Umbilical cord (tissue), 2 donors: ENCODE results near the gene FERMT1. TPM values are rescaled to one million over a fixed set of nuclear protein-coding genes. Genes with fewer than 3 reads are reported as not detected.
"Not testable (repeated sequence)": the region's sequence is repeated elsewhere in the genome, so short reads cannot be mapped to it uniquely, and the experiment has no call there.

Experiments
- DNase-seq: peaks from one replicate; pipeline ENCODE4 v3.0.0-alpha.2; 2015; ENCODE audit warnings: low spot score
- total RNA-seq: library from RNA; depleted of rRNA; stranded (reverse); fragments of >200 nt; gene quantifications from one replicate; pipeline ENCODE4 v1.2.3, GENCODE V29; 2014; ENCODE audit warnings: low replicate concordance; ENCODE audit not compliant: insufficient read depth

FERMT1 gene
- total RNA-seq, 1 donor from 2014 or later = 2.6 TPM

DNA sequence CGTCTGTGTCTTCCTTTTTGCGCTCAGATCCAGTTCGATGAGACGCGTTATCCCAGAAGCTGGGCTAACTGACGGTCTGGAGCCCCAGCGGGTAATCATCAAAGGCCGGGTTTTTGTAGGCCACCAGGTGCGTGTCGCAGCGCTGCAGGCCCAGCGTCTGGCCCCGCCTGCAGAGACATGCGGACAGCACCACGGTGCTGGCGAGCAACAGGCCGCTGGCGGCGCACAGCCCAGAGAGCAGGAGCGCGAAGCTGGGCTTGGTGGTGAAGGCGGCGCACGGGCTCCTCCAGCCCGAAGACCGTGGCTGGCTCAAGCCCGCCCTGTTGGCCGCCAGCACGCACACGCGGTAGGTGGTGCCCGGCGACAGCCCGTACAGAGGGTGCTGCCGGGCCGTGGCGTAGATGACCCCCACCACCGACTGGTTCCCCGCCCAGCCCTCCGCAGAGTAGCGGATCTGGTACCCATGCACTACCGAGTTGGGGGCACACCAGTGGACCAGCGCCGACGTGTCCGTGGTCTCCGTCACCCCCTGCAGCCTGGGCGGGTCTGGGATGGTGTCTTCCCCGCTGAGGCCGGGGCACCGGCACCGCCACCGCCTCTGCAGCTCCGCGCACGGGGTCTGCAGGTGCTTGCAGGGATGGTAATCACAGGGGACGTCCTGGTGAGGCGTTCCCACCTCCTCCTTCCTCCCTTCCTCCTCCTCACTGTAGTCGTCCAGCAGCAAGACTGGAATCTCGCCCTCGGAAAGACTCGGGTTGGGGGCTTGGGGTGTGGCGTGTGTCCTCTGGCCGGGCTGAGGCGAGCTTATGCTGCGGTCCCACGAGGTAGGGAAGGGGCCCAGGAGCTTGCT, 81.6 kb downstream of the FERMT1 start:
- DNase-seq = no peak

DNA sequence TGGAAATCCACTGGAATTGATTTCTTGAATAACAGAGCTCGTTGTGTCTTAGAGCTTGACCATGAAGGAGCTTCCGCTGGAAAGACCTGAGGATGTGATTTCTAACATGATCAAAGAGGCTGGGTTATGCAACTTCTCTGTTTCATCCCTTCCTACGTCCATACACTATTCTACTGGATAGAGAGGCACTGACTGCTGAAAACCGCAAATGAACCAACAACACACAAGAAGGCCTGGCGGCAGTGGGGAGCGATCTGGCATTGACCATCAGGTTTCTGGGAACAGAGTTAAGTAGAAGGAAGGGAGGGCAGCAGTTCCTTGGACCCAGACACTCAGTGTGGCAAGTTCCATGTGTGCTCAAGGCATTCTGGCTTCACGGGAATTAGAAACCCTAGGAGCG, 82.3 kb downstream of the FERMT1 start:
- DNase-seq = no peak

DNA sequence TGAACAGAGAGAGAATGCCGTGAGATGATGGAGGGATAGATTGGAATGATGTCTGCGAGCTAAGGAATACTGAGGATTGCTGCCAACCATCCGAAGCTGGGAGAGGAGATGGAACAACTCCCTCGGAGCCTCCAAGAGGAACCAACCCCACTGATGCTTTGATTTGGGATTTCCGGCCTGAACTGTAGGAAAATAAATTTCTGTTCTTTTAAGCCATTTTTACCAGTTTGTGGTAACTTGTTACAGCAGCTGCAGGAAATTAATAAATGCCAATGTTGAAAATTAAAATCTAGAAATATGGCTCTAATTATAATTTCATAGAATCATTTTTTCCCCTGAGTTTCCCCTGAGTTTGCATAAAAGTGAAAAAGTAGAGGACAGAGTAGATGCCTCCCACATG, 83.1 kb downstream of the FERMT1 start:
- DNase-seq = no peak

DNA sequence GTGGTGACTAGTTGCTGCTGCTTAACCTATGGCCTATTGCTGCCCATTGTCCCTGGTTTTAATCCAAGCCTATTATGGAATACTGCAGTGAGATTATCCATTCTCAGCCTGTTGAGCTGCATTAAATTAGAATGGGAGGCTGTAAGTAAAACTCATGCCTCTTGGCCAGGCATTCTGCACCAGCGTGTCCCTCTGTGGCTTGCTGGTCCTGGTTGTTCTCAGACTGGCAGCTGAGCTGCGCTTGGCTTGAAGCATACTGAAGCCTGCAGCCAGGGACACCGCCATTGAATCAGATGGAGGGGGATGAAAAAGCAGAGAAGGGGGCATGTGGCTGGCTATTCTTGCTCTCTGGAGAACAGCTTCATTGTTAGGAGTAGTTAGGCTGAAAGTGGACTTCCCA, 84.6 kb downstream of the FERMT1 start:
- DNase-seq = no peak

DNA sequence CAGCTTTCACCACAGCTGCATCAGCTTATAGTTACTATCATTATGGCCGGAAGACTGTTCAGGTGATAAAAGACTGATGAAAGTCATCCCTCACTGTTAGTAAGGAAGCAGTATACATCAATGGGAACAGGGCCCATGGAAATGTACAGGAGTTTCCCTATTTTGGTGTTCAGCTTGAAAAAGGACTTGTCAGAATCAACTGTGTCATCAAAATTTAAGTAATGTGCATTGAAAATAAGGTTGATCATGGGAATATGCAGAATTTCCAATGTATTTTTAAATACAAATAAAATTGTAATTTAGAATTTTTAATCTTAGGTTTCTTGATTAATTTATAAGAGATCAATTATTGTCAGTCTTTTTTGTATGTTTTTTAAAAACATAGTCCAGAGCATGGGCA, 85.7 kb downstream of the FERMT1 start:
- DNase-seq = no peak

DNA sequence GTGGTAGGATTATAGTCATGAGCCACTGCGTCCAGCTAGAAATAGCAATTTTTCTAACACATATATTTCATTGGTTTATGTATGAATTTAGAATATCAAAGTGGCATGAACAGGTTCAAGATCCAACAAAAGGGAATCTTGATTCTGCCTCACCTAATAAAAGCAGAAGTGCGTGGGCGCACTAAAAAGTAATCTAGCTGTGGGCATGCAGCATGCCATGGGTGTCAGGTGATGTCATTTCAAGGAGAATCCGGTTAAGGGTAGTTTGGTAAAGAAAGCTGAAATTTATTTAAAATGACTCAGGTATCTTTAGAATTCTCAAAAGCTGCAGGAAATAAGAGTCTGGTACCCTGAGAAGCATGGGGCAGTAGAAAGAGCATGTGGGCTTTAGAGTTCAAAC, 86.6 kb downstream of the FERMT1 start:
- no peak for DNase-seq

DNA sequence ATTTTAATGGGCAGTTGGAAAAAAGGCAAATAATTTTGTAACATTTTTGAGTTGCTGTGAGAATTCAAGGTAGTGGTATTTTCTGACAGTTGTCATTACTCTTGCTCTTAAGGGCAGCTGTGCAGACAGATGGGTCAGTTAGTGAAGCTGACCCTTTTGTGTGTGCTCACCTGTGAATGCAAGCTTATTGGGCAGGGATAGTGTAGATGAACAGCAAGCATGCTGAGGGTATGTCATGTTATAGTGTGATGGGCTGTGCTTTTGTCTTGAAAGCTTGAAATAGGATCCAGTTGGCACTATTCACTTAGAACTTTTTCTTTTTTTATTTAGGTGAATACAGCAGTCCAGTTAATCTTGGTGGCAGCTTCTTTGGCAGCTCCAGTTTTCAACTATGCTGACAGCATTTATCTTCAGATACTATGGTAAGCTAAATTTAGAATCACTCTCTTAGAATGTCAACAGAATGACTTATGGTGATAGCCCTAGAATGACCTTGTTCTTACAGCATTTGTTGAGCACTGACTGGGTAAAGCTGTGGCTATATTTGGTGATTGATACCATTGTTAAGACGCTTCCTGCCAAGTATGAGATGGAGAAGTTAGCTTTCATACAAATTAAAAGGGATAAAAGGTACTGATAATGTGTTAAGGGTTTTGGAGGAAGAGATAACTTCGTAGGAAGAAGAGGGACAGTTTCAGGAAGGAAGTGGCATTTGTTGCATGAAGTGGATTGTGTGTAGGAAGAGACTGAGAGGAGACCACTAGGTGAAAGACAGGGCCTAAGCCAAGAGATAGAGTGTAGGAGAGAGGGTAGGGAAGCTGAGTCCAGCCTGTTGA, 88.5 kb downstream of the FERMT1 start:
- DNase-seq = no peak

DNA sequence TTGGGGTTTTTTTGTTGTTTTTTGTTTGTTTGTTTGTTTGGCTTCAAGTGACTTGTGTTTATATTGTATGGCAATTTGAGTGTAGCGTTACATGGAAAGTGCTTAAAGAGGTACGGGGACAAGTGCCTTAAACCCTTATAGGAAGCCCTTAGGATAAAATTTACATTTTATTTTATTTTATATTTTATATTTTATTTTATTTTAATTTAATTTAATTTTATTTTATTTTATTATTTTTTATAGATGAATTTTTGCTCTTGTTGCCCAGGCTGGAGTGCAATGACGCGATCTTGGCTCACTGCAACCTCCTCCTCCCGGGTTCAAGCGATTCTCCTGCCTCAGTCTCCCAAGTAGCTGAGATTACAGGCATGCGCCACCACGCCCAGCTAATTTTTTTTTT, 89.9 kb downstream of the FERMT1 start:
- DNase-seq = not testable (repeated sequence)

DNA sequence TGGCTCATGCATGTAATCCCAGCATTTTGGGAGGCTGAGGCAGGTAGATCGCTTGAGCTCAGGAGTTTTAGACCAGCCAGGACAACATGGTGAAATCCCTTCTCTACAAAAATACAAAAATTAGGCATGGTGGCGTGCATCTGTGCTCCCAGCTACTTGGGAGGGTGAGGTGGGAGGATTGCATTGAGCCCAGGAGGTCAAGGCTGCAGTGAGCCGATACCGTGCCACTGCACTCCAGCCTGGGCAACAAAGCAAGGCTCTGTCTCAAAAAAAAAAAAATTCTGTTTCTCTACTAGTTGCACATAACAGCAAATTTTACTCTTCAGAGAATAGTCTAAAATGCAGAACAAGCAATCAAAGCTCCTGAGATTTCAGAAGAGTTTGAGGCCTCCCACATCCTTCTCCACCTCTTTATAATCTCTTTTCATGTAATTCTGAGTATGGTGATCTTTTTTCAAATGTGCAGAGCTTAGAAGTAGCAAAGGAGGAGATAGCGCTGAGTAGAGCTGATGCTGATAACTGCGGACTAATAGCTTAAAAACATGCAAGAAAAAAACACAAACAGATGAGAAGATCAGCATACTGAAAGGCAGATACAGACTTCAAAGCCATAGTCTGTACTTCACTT, 92.3 kb downstream of the FERMT1 start:
- DNase-seq = peak; percentile 45

DNA sequence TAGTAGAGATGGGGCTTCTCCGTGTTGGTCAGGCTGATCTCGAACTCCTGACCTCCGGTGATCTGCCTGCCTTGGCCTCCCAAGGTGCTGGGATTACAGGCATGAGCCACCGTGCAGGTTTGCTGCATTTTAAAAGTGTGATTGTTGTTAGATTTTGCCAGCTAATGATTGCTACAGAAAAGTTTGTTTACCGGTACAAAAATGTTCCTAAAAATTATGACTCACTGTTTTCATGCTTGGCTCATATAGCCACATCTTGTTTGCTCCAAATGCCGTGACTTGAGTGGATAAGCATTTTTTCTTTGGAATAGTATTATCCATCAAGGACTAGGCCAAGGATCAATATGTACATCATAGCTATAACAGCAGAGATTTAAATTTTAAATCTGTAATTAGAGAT, 93.3 kb downstream of the FERMT1 start:
- no peak for DNase-seq

DNA sequence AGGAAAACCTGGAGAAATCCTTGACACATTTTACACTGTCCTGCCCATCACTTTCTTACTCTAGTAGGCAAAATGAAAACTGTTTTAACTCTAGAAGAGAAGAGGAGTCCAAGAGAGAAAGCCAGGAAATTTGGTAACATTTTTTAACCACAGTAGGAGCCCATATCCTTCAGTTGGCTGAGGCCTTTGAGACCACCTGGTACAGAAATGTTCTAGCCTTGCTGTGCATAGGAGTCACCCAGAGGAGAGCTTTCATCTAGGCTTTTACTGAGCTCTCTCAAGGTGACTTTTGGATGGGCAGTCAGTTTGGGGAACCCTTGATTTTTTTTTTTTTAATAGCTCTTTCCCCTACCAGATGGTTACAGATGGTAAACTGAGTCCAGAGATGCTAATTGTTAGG, 94.0 kb downstream of the FERMT1 start:
- no peak for DNase-seq

DNA sequence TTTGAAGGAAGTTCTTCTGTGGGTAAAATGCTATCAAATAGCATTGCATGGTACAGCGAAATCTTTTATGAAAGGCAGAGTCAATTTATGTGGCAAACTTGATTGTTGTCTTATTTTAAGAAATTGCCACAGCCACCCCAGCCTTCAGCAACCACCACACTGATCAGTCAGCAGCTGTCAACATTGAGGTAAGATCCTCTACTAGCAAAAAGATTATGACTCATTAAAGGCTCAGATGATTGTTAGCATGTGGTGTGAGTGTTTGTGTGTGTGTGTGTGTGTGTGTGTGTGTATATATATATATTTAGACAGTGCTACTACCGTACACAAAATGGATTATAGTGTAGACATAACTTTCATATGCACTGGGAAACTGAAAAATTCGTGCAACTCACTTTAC, 96.8 kb downstream of the FERMT1 start:
- DNase-seq = no peak

Other genes with a start within 250 kb of the FERMT1 start
- gene CHGB, start 211.5 kb downstream of the FERMT1 start, total RNA-seq = 1.2 TPM
- gene TRMT6, start 172.5 kb downstream of the FERMT1 start, total RNA-seq = 11.6 TPM
- 4.3 TPM for gene MCM8, start 172.4 kb downstream of the FERMT1 start, total RNA-seq
- 53.7 TPM for gene CRLS1, start 116.9 kb downstream of the FERMT1 start, total RNA-seq
- gene LRRN4, start 69.0 kb downstream of the FERMT1 start, total RNA-seq = not detected